ENCODE measurements around the gene SEC14L2.

- no peak for TF ChIP-seq POLR2A (IDR thresholded peaks at IDR 0.05)
- TF ChIP-seq, protein P1, sequence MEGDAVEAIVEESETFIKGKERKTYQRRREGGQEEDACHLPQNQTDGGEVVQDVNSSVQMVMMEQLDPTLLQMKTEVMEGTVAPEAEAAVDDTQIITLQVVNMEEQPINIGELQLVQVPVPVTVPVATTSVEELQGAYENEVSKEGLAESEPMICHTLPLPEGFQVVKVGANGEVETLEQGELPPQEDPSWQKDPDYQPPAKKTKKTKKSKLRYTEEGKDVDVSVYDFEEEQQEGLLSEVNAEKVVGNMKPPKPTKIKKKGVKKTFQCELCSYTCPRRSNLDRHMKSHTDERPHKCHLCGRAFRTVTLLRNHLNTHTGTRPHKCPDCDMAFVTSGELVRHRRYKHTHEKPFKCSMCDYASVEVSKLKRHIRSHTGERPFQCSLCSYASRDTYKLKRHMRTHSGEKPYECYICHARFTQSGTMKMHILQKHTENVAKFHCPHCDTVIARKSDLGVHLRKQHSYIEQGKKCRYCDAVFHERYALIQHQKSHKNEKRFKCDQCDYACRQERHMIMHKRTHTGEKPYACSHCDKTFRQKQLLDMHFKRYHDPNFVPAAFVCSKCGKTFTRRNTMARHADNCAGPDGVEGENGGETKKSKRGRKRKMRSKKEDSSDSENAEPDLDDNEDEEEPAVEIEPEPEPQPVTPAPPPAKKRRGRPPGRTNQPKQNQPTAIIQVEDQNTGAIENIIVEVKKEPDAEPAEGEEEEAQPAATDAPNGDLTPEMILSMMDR (IDR thresholded peaks at IDR 0.05), result no peak
Observed at GRCh38 chr22:30371981-30372380, 24.8 kb upstream of the SEC14L2 start.

Measured in lower leg skin (tissue), 3 donors.